Osteocyte (in vitro differentiated cells): ENCODE measurements around the gene SSTR5. TPM values are rescaled to one million over a fixed set of nuclear protein-coding genes. Genes with fewer than 3 reads are reported as not detected.
A peak's percentile ranks its signal among the peaks of the same experiment; 100 is the strongest.

Experiments
- DNase-seq: peaks from one replicate; pipeline ENCODE4 v3.0.0; 2021; ENCODE audit warnings: mixed read lengths; ENCODE audit not compliant: unreplicated experiment; ENCODE audit errors: extremely low spot score
- H3K27ac Mint-ChIP-seq: one replicate; pipeline ENCODE4 v1.8.0; 2021; ENCODE audit warnings: mild to moderate bottlenecking, mixed read lengths; ENCODE audit not compliant: unreplicated experiment
- H3K27me3 Mint-ChIP-seq: one replicate; pipeline ENCODE4 v1.8.0; 2021; ENCODE audit warnings: mixed read lengths; ENCODE audit not compliant: unreplicated experiment
- H3K36me3 Mint-ChIP-seq: one replicate; pipeline ENCODE4 v1.8.0; 2021; ENCODE audit warnings: mixed read lengths; ENCODE audit not compliant: unreplicated experiment
- H3K4me1 Mint-ChIP-seq: one replicate; pipeline ENCODE4 v1.8.0; 2021; ENCODE audit warnings: mixed read lengths; ENCODE audit not compliant: unreplicated experiment
- H3K4me3 Mint-ChIP-seq: one replicate; pipeline ENCODE4 v1.8.0; 2021; ENCODE audit warnings: mild to moderate bottlenecking, moderate library complexity, mixed read lengths; ENCODE audit not compliant: unreplicated experiment
- H3K9me3 Mint-ChIP-seq: one replicate; pipeline ENCODE4 v1.8.0; 2021; ENCODE audit warnings: mixed read lengths; ENCODE audit not compliant: unreplicated experiment
- total RNA-seq: library from RNA; stranded (reverse); gene quantifications from 2 replicates; pipeline ENCODE4 v1.2.1, GENCODE V29; 2021
- TF ChIP-seq, protein P1 (sequence below): fragments of 200-600 bp; sonication (generic); IDR thresholded peaks from 2 replicates; pipeline ENCODE4 v1.5.0; 2021; ENCODE audit warnings: antibody characterized with exemption, mild to moderate bottlenecking, moderate library complexity

SSTR5 gene
- total RNA-seq, 1 donor from 2014 or later, result not detected

DNA sequence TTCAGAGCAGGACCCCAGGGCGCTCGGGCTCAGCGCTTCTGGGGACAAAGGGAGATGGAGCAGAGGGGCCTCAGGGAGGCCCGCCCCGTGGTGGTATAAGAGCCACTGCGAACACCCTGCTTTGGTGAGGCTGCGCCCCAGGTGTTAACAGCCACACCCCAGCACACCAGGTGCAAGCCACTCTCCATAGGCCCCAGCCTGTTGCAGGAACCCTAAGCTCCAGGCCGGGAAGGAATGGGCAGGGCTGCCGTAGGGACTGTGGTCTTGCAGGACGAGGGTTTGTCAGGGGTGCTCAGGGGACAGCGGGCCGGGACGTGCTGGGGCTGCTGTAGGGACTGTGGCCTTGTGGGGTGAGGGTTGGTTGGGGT lies 17.0 kb upstream of the SSTR5 start:
- Mint-ChIP-seq H3K36me3 (no peaks in the 10 kb centered on the region), H3K4me1 (no peaks in the 10 kb centered on the region)

DNA sequence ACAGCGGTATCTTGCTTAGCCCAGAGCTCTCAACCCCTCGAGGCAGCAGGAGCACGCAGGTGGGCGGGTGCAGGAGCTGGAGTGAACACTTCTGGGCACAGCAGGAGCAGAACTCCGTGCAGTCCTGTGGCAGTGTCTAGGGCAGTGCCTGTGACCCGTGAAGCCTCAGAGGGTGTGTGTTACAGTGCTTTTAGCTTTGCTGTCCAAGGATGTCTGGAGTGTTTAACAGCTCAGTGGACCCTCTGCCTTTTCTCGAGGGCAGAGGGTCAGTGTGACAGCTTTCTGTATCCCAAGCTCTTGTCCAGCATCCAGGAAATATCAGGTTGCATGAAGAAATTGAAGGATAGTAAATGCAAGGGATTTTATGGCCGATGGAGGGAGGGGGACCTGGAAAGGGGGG lies 16.4 kb upstream of the SSTR5 start:
- Mint-ChIP-seq H3K36me3 (no peaks in the 10 kb centered on the region), H3K27ac (no peak overlapping the region), H3K9me3 (peaks cover 5% of the 10 kb centered on the region), H3K4me1 (no peaks in the 10 kb centered on the region), H3K27me3 (no peaks in the 10 kb centered on the region), H3K4me3 (no peak overlapping the region)
- no peak for DNase-seq
- TF ChIP-seq, protein P1, sequence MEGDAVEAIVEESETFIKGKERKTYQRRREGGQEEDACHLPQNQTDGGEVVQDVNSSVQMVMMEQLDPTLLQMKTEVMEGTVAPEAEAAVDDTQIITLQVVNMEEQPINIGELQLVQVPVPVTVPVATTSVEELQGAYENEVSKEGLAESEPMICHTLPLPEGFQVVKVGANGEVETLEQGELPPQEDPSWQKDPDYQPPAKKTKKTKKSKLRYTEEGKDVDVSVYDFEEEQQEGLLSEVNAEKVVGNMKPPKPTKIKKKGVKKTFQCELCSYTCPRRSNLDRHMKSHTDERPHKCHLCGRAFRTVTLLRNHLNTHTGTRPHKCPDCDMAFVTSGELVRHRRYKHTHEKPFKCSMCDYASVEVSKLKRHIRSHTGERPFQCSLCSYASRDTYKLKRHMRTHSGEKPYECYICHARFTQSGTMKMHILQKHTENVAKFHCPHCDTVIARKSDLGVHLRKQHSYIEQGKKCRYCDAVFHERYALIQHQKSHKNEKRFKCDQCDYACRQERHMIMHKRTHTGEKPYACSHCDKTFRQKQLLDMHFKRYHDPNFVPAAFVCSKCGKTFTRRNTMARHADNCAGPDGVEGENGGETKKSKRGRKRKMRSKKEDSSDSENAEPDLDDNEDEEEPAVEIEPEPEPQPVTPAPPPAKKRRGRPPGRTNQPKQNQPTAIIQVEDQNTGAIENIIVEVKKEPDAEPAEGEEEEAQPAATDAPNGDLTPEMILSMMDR, result no peak

More for the DNA sequence above, 17.0 kb upstream of the SSTR5 start:
- no peaks in the 10 kb centered on the region for H3K27me3 Mint-ChIP-seq
- no peak for DNase-seq
- H3K9me3 Mint-ChIP-seq, result peaks cover 5% of the 10 kb centered on the region
- TF ChIP-seq, protein P1, result no peak
- H3K27ac Mint-ChIP-seq, result no peak overlapping the region
- no peak overlapping the region for H3K4me3 Mint-ChIP-seq

DNA sequence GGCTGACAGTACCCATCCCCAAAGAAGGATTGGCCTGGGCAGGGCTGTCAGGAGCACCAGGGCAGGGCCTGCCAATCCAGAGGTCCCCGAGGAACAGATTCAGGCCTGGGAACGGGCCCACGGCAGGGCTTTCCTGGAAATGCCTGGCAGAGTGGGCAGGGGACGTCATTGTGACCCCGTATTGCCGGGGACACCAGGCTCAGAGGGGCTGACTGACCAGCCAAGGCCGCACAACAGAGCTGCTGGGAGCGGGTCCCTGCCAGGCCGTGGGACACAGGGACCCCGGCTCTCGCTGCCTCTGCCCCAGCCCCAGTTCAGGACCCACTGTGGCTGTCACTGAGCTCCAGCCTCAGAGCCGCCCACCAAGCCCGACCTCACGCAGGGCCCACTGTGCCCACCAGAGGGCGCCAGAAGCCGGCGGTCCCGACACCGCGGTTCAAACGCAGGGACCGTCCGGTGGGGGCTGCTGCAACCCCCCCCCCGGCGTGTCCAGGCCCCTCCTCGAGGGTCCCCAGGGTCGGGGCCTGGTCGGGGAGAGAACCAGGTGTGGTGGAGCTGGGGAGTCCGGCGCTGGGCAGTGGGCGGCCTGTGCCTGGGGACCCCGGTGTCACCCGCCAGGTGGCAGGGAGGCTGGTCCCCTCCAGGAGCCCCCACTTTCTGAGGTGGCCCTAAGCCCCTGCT lies 15.2 kb upstream of the SSTR5 start:
- DNase-seq, result no peak
- Mint-ChIP-seq H3K9me3 (peaks cover 5% of the 10 kb centered on the region), H3K27ac (no peak overlapping the region), H3K36me3 (no peaks in the 10 kb centered on the region), H3K27me3 (no peaks in the 10 kb centered on the region), H3K4me3 (no peak overlapping the region), H3K4me1 (no peaks in the 10 kb centered on the region)
- TF ChIP-seq, protein P1, result peak; percentile 62

DNA sequence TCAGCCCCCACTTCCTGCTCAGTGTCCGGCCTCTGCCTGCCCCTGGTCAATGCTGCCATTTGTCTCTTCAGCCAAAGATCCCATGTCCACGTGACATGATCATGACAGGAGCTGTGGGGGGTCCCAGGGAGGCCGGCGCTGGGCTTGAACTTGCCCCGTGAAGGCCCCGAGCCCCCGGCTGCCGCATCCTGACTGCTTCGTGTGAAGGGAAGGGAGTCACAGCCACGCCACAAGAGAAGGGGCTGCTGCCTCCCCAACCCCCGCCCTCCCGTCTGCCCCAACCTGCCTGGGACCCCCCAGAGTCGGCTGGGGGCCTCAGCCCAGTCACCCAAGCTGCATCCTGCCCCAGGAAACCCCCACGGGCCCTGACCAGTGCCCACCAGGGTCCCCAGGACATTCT lies 14.3 kb upstream of the SSTR5 start:
- Mint-ChIP-seq H3K4me1 (no peaks in the 10 kb centered on the region), H3K27ac (no peak overlapping the region), H3K4me3 (no peak overlapping the region), H3K36me3 (no peaks in the 10 kb centered on the region), H3K9me3 (peaks cover 5% of the 10 kb centered on the region), H3K27me3 (no peaks in the 10 kb centered on the region)
- TF ChIP-seq, protein P1, result no peak
- no peak for DNase-seq

DNA sequence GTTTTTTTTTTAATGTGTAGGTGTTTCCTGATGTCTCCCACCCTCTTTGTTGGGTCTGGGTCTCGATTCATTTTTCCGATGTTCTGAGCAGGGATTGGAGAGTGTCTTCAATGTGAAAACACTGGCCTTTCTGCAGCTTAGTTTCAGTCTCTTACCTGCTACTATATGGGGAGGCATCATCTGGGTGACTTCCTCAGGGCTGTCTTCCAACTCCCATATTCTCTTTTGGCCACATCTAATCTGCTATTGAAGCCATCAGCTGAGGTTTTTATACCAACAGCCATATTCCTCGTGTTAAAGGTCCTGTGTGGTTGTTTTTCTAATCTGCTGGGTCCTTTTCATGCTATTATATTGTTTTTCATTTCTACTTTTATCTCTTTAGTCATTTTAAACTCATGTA lies 13.2 kb upstream of the SSTR5 start:
- no peaks in the 10 kb centered on the region for H3K36me3 Mint-ChIP-seq
- TF ChIP-seq, protein P1, result no peak
- no peaks in the 10 kb centered on the region for H3K27me3 Mint-ChIP-seq
- H3K4me1 Mint-ChIP-seq, result no peaks in the 10 kb centered on the region
- no peak for DNase-seq
- peaks cover 5% of the 10 kb centered on the region for H3K9me3 Mint-ChIP-seq
- H3K27ac Mint-ChIP-seq, result no peak overlapping the region
- no peak overlapping the region for H3K4me3 Mint-ChIP-seq
